ENCODE measurements around the gene GON4L. TPM values are rescaled to one million over a fixed set of nuclear protein-coding genes. Genes with fewer than 3 reads are reported as not detected.
"Not testable (repeated sequence)": the region's sequence is repeated elsewhere in the genome, so short reads cannot be mapped to it uniquely, and the experiment has no call there.

GON4L gene
- total and polyA plus RNA-seq, 8 donors: 9.3 to 68.7 (median 39.0) TPM

- H3K36me3 ChIP-seq: peaks cover 60 to 82% (median 80%) of the 10 kb centered on the region in 4 donors
- no peak overlapping the region for H3K27ac ChIP-seq
- intact Hi-C loops (cut with DNase I; ENCODE audit: low total_unique reads): no loop called here
- no peaks in the 10 kb centered on the region for H3K9me3 ChIP-seq
- no peak overlapping the region for H3K4me3 ChIP-seq
- TF ChIP-seq POLR2AphosphoS5 (IDR thresholded peaks at IDR 0.05) (no peak), CTCF (IDR thresholded peaks at IDR 0.05) (no peak), EP300 (IDR thresholded peaks at IDR 0.05) (no peak), POLR2A (IDR thresholded peaks at IDR 0.05) (no peak)
- peaks cover 0 to 9% (median 5%) of the 10 kb centered on the region in 4 donors for H3K4me1 ChIP-seq
- no peak for DNase-seq
- WGBS, 5 donors: 72 to 87% (median 80%) methylated on average over 2 of the region's 2 CpGs
- no peaks in the 10 kb centered on the region for H3K27me3 ChIP-seq
Observed at GRCh38 chr1:155898888-155899287, 41.9 kb upstream of the GON4L start.

- H3K27ac ChIP-seq: no peak overlapping the region
- 80 to 92% (median 90%) methylated on average over 1 of the region's 1 CpG for WGBS, 5 donors
- H3K27me3 ChIP-seq: no peaks in the 10 kb centered on the region
- peaks cover 48 to 71% (median 69%) of the 10 kb centered on the region in 4 donors for H3K36me3 ChIP-seq
- H3K9me3 ChIP-seq: no peaks in the 10 kb centered on the region
- DNase-seq: no peak
- no peak overlapping the region for H3K4me3 ChIP-seq
- peaks cover 8 to 20% (median 14%) of the 10 kb centered on the region in 4 donors for H3K4me1 ChIP-seq
- intact Hi-C loops (cut with DNase I; ENCODE audit: low total_unique reads): no loop called here
- TF ChIP-seq POLR2A (IDR thresholded peaks at IDR 0.05) (no peak), EP300 (IDR thresholded peaks at IDR 0.05) (no peak), CTCF (IDR thresholded peaks at IDR 0.05) (no peak), POLR2AphosphoS5 (IDR thresholded peaks at IDR 0.05) (no peak)
Observed at GRCh38 chr1:155897746-155898145, 40.7 kb upstream of the GON4L start.

GRCh38 chr1:155896476-155896875 lies 39.5 kb upstream of the GON4L start:
- WGBS, 5 donors: 93 to 96% (median 94%) methylated on average over 8 of the region's 8 CpGs

GRCh38 chr1:155895617-155896016 lies 38.6 kb upstream of the GON4L start:
- H3K9me3 ChIP-seq; intact Hi-C loops (cut with DNase I; ENCODE audit: low total_unique reads); H3K4me3 ChIP-seq; H3K27ac ChIP-seq; DNase-seq; H3K27me3 ChIP-seq: not testable (repeated sequence)
- peaks cover 8 to 23% (median 16%) of the 10 kb centered on the region in 4 donors for H3K4me1 ChIP-seq
- 93 to 99% (median 96%) methylated on average over 6 of the region's 6 CpGs for WGBS, 5 donors
- H3K36me3 ChIP-seq: peaks cover 29 to 50% (median 48%) of the 10 kb centered on the region in 4 donors

More at GRCh38 chr1:155896476-155896875, 39.5 kb upstream of the GON4L start:
- H3K4me3 ChIP-seq; DNase-seq; H3K9me3 ChIP-seq; H3K27me3 ChIP-seq; intact Hi-C loops (cut with DNase I; ENCODE audit: low total_unique reads); H3K27ac ChIP-seq: not testable (repeated sequence)
- Histone ChIP-seq H3K4me1 (peaks cover 8 to 23% (median 16%) of the 10 kb centered on the region in 4 donors), H3K36me3 (peaks cover 38 to 58% (median 56%) of the 10 kb centered on the region in 4 donors)

- Histone ChIP-seq H3K27me3 (no peaks in the 10 kb centered on the region), H3K4me3 (no peak overlapping the region), H3K36me3 (peaks cover 10 to 29% (median 27%) of the 10 kb centered on the region in 4 donors), H3K9me3 (no peaks in the 10 kb centered on the region), H3K4me1 (peaks cover 8 to 19% (median 16%) of the 10 kb centered on the region in 4 donors), H3K27ac (peak overlapping the region; percentile 60 to 69 (median 68))
- 62 to 68% (median 64%) methylated on average over 10 of the region's 10 CpGs for WGBS, 5 donors
- DNase-seq: peak in 1 of 2 donors; percentile 72
- peak in 1 of 3 donors; percentile 45 for TF ChIP-seq POLR2AphosphoS5 (IDR thresholded peaks at IDR 0.05)
- no peak for TF ChIP-seq POLR2A (IDR thresholded peaks at IDR 0.05)
- intact Hi-C loops (cut with DNase I; ENCODE audit: low total_unique reads): no loop called here
Observed at GRCh38 chr1:155893389-155894142, 36.6 kb upstream of the GON4L start.

- H3K4me1 ChIP-seq: peaks cover 8 to 19% (median 16%) of the 10 kb centered on the region in 4 donors
- intact Hi-C loops (cut with DNase I; ENCODE audit: low total_unique reads): no loop called here
- peak overlapping the region in 4 of 5 donors; percentile 60 to 69 (median 68) for H3K27ac ChIP-seq
- DNase-seq: peak in 1 of 2 donors; percentile 38
- no peak overlapping the region for H3K4me3 ChIP-seq
- peaks cover 10 to 24% (median 21%) of the 10 kb centered on the region in 4 donors for H3K36me3 ChIP-seq
- H3K9me3 ChIP-seq: no peaks in the 10 kb centered on the region
- no peaks in the 10 kb centered on the region for H3K27me3 ChIP-seq
- 16 to 34% (median 22%) methylated on average over 3 of the region's 3 CpGs for WGBS, 5 donors
- TF ChIP-seq POLR2A (IDR thresholded peaks at IDR 0.05): no peak
- TF ChIP-seq EP300 (IDR thresholded peaks at IDR 0.05): no peak
- TF ChIP-seq POLR2AphosphoS5 (IDR thresholded peaks at IDR 0.05): no peak
- no peak for TF ChIP-seq CTCF (IDR thresholded peaks at IDR 0.05)
Observed at GRCh38 chr1:155892796-155893195, 35.8 kb upstream of the GON4L start.
